Smooth muscle cell (in vitro differentiated cells): ENCODE results near the gene IMMP2L. TPM values are rescaled to one million over a fixed set of nuclear protein-coding genes. Genes with fewer than 3 reads are reported as not detected.

Experiments
- DNase-seq: peaks from one replicate; lab custom pipeline; 2025; ENCODE audit not compliant: unreplicated experiment; lab: John Stamatoyannopoulos, UW
- H2AFZ ChIP-seq: fragments of 200-600 bp; sonication (generic); 2 replicates; pipeline ENCODE4 v1.6.0; 2016; ENCODE audit warnings: antibody characterized with exemption, low read depth, mild to moderate bottlenecking
- H3F3A ChIP-seq: fragments of 200-600 bp; sonication (generic); 2 replicates; pipeline ENCODE4 v1.6.0; 2017; ENCODE audit warnings: antibody characterized with exemption, low read depth
- H3K27ac ChIP-seq: fragments of 200-600 bp; sonication (generic); 2 replicates; pipeline ENCODE4 v1.5.1; 2016; ENCODE audit warnings: low read depth, mild to moderate bottlenecking
- H3K27me3 ChIP-seq: fragments of 200-600 bp; sonication (generic); 2 replicates; pipeline ENCODE4 v1.6.1; 2016; ENCODE audit warnings: low read depth, mild to moderate bottlenecking
- H3K36me3 ChIP-seq: fragments of 200-600 bp; sonication (generic); 2 replicates; pipeline ENCODE4 v1.5.1; 2016; ENCODE audit warnings: low read depth
- H3K4me1 ChIP-seq: fragments of 200-600 bp; sonication (generic); 2 replicates; pipeline ENCODE4 v1.5.1; 2016; ENCODE audit warnings: low read depth
- H3K4me2 ChIP-seq: fragments of 200-600 bp; sonication (generic); 2 replicates; pipeline ENCODE4 v1.6.0; 2016; ENCODE audit warnings: mild to moderate bottlenecking
- H3K4me3 ChIP-seq: fragments of 200-600 bp; sonication (generic); 2 replicates; pipeline ENCODE4 v1.5.1; 2016; ENCODE audit warnings: mild to moderate bottlenecking
- H3K79me2 ChIP-seq: fragments of 200-600 bp; sonication (generic); 2 replicates; pipeline ENCODE4 v1.6.0; 2016; ENCODE audit warnings: low read depth, mild to moderate bottlenecking
- H3K9ac ChIP-seq: fragments of 200-600 bp; sonication (generic); 2 replicates; pipeline ENCODE4 v1.6.0; 2016; ENCODE audit warnings: low read depth
- H3K9me3 ChIP-seq: fragments of 200-600 bp; sonication (generic); replicated peaks from 2 replicates; pipeline ENCODE4 v1.5.1; 2016; ENCODE audit warnings: low read depth
- H4K20me1 ChIP-seq: fragments of 200-600 bp; sonication (generic); 2 replicates; pipeline ENCODE4 v1.6.0; 2016; ENCODE audit warnings: low read depth
- WGBS: methylation state at CpG from one replicate; pipeline ENCODE4 v1.1.7; 2016; ENCODE audit warnings: low lambda C conversion rate; 5-methylcytosine and 5-hydroxymethylcytosine counted together
- polyA plus RNA-seq: library from polyadenylated mRNA; unstranded; fragments of >200 nt; fragmentation: Nextera tagmentation; extraction: Ambion mirVana; gene quantifications from 2 replicates; pipeline ENCODE4 v1.2.1, GENCODE V29; 2016
- total RNA-seq: library from RNA; depleted of rRNA; stranded (reverse); fragments of >200 nt; gene quantifications from 2 replicates; pipeline ENCODE4 v1.2.3, GENCODE V29; 2014
- TF ChIP-seq, protein P1 (sequence below): fragments of 200-600 bp; sonication (generic); IDR thresholded peaks from 2 replicates; pipeline ENCODE4 v1.5.1; 2017; ENCODE audit warnings: borderline replicate concordance, mild to moderate bottlenecking, antibody characterized with exemption; ENCODE audit not compliant: insufficient read depth, poor library complexity, severe bottlenecking

Gene IMMP2L
- total and polyA plus RNA-seq, 2 experiments from 2014 or later: 10.9 to 11.1 TPM

DNA sequence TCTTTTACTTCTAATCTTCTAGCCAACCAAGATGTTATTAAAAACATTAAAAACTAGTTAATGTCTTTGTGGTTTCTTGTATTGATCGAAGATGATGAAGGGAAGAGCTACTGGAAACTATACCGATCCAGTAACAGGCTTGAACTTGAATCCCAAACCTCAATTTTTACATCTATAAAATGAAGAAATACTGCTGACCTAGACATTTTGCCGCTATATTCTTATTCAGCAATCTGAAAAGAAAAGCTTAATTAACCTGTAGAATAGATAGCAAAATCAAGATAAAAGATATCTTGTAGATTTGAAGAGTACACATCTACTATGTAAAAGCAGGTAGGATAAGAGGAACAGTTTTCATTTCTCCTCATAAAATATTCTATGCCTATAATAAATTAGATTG, 797.4 kb downstream of the IMMP2L start:
- Histone ChIP-seq H3K27ac (no peak overlapping the region), H3K9ac (no peak overlapping the region), H4K20me1 (no peaks in the 10 kb centered on the region), H3F3A (no peaks in the 10 kb centered on the region), H3K4me3 (no peak overlapping the region), H3K4me1 (no peaks in the 10 kb centered on the region), H3K9me3 (no peaks in the 10 kb centered on the region), H3K36me3 (no peaks in the 10 kb centered on the region), H3K79me2 (no peaks in the 10 kb centered on the region), H3K27me3 (no peaks in the 10 kb centered on the region), H3K4me2 (no peak overlapping the region), H2AFZ (no peak overlapping the region)
- WGBS: 91% methylated on average over 3 of the region's 3 CpGs
- DNase-seq: no peak
- TF ChIP-seq, protein P1, sequence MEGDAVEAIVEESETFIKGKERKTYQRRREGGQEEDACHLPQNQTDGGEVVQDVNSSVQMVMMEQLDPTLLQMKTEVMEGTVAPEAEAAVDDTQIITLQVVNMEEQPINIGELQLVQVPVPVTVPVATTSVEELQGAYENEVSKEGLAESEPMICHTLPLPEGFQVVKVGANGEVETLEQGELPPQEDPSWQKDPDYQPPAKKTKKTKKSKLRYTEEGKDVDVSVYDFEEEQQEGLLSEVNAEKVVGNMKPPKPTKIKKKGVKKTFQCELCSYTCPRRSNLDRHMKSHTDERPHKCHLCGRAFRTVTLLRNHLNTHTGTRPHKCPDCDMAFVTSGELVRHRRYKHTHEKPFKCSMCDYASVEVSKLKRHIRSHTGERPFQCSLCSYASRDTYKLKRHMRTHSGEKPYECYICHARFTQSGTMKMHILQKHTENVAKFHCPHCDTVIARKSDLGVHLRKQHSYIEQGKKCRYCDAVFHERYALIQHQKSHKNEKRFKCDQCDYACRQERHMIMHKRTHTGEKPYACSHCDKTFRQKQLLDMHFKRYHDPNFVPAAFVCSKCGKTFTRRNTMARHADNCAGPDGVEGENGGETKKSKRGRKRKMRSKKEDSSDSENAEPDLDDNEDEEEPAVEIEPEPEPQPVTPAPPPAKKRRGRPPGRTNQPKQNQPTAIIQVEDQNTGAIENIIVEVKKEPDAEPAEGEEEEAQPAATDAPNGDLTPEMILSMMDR: no peak

GRCh38 chr7:110762546-110763225, 799.6 kb downstream of the IMMP2L start:
- H4K20me1 ChIP-seq: no peaks in the 10 kb centered on the region
- H3F3A ChIP-seq: no peaks in the 10 kb centered on the region
- TF ChIP-seq, protein P1: no peak
- no peak overlapping the region for H3K4me2 ChIP-seq
- H3K27ac ChIP-seq: no peak overlapping the region
- DNase-seq: no peak
- H3K36me3 ChIP-seq: no peaks in the 10 kb centered on the region
- no peak overlapping the region for H3K4me3 ChIP-seq
- WGBS: 85% methylated on average over 2 of the region's 2 CpGs
- no peaks in the 10 kb centered on the region for H3K79me2 ChIP-seq
- H3K27me3 ChIP-seq: no peaks in the 10 kb centered on the region
- no peaks in the 10 kb centered on the region for H3K4me1 ChIP-seq
- H3K9ac ChIP-seq: no peak overlapping the region
- no peak overlapping the region for H2AFZ ChIP-seq
- H3K9me3 ChIP-seq: no peaks in the 10 kb centered on the region

DNA sequence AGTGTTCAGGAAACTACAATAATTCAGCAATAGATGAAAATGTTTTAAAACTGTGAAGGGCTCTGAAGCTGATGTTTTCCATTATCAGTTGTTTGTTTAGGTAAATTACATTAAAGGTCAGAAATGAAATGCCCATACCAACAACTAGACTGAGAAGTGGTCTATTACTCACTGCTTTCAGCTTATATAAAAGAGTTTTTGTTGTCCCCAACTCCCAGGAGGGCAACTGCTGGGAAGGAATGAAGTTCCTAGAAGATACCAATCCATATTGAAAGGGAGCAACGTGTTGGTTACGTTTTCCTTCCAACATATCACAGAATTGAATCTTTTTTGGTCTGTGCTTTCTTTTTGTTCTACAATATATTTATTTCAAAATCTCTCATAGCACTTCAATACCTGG, 802.0 kb downstream of the IMMP2L start:
- WGBS: 87% methylated on average over 2 of the region's 2 CpGs
- TF ChIP-seq, protein P1: no peak
- DNase-seq: no peak

DNA sequence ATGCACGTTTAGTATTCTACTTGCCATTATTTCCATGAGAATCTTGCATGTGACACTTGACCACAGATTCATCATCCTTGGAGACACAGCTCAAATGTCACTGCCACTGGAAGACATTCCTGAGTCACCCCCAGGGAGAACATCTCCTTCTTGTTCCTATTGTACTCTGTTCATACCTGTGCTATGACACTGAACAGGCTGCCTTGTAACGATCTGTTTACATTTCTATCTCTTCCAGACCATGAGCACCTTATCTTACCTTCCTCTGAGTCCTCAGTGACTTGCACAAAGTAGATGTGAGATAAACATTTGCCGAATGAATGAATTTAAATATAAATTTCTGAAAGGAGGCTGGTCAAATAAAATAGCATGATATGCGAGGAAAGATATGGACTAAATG, 803.2 kb downstream of the IMMP2L start:
- Histone ChIP-seq H3K4me2 (no peak overlapping the region), H2AFZ (no peak overlapping the region), H3K4me1 (no peaks in the 10 kb centered on the region), H3K79me2 (no peaks in the 10 kb centered on the region), H3K36me3 (no peaks in the 10 kb centered on the region), H3K27me3 (no peaks in the 10 kb centered on the region), H3K9me3 (no peaks in the 10 kb centered on the region), H3F3A (no peaks in the 10 kb centered on the region), H3K27ac (no peak overlapping the region), H3K4me3 (no peak overlapping the region), H3K9ac (no peak overlapping the region), H4K20me1 (no peaks in the 10 kb centered on the region)
- 74% methylated on average over 4 of the region's 4 CpGs for WGBS
- TF ChIP-seq, protein P1: no peak
- no peak for DNase-seq

More for the DNA sequence above, 802.0 kb downstream of the IMMP2L start:
- Histone ChIP-seq H3K4me3 (no peak overlapping the region), H3K9ac (no peak overlapping the region), H4K20me1 (no peaks in the 10 kb centered on the region), H3K9me3 (no peaks in the 10 kb centered on the region), H3K79me2 (no peaks in the 10 kb centered on the region), H3K4me2 (no peak overlapping the region), H3K4me1 (no peaks in the 10 kb centered on the region), H3K36me3 (no peaks in the 10 kb centered on the region), H3K27ac (no peak overlapping the region), H3F3A (no peaks in the 10 kb centered on the region), H2AFZ (no peak overlapping the region), H3K27me3 (no peaks in the 10 kb centered on the region)
